ENCODE results near the gene FRY. TPM values are rescaled to one million over a fixed set of nuclear protein-coding genes. Genes with fewer than 3 reads are reported as not detected.

The FRY gene
- total and polyA plus RNA-seq, 2 of the 13 experiments (the other 11 are each of a cell fraction or from before 2014, with no cell fraction given) = 8.2 to 13.1 TPM

- Histone ChIP-seq H3K4me1 (ENCODE audit: insufficient read depth, low read length) (peaks cover 36% of the 10 kb centered on the region), H3K4me3 (replicated peaks in 1 of 3; ENCODE audit: insufficient read depth in 1 of 3, low read depth in 2 of 3, low read length in 3 of 3) (no peak overlapping the region), H3K9me3 (ENCODE audit: low read length) (no peaks in the 10 kb centered on the region), H2AFZ (ENCODE audit: low read length) (no peak overlapping the region), H3K4me2 (ENCODE audit: low read depth, low read length) (no peak overlapping the region), H3K9ac (ENCODE audit: insufficient read depth, low read depth, low read length) (no peak overlapping the region), H3K36me3 (replicated peaks in 1 of 2; ENCODE audit: control insufficient read depth in 1 of 2, insufficient read depth in 2 of 2, low read length in 2 of 2) (peaks cover 7 to 9% of the 10 kb centered on the region in 2 experiments), H3K79me2 (ENCODE audit: insufficient read depth, low read length) (no peaks in the 10 kb centered on the region), H3K27ac (ENCODE audit: extremely low read length, insufficient read depth, low read length) (no peak overlapping the region), H3K27me3 (ENCODE audit: control insufficient read depth in 1 of 2, insufficient read depth in 2 of 2, low read length in 2 of 2) (no peaks in the 10 kb centered on the region), H4K20me1 (ENCODE audit: insufficient read depth, low read length) (no peaks in the 10 kb centered on the region)
- intact Hi-C loops (cut with micrococcal nuclease; ENCODE audit: unreplicated experiment) = no loop called here
- 100% methylated on average over 1 of the region's 1 CpG for WGBS (ENCODE audit: low lambda C conversion rate)
- in situ Hi-C loops (cut with HindIII; ENCODE audit: extremely low pct_ligation_motif_present, low pct_unique_long_range_greater_than_20kb) = no loop called here
- ATAC-seq (no peak), FAIRE-seq (no peak), DNase-seq (ENCODE audit: low spot score) (no peak)
- no TSS peak for BruUV-seq (replicated peaks)
- ChIA-PET CTCF (ENCODE audit: low intra/inter-chr PET ratio, low total read pairs) (no interaction called here), POLR2A (no interaction called here)
- no peak for TF ChIP-seq ZNF7 (CRISPR knock-in tag; IDR thresholded peaks at IDR 0.05)
- TF ChIP-seq MEIS2 (CRISPR knock-in tag; IDR thresholded peaks at IDR 0.05) = no peak
- TF ChIP-seq ZNF280D (CRISPR knock-in tag; IDR thresholded peaks at IDR 0.05) = no peak
- peak; percentile 50; the same call in 1 of the 2 replicates for TF ChIP-seq ZNF629 (CRISPR knock-in tag; conservative IDR thresholded peaks at IDR 0.05)
- TF ChIP-seq HCFC1 (IDR thresholded peaks at IDR 0.05; ENCODE audit: low read depth, low read length) = no peak
Measured at GRCh38 chr13:32174366-32174765, 142.8 kb downstream of the FRY start.

- no peaks in the 10 kb centered on the region for H3K27me3 ChIP-seq (ENCODE audit: control insufficient read depth in 1 of 2, insufficient read depth in 2 of 2, low read length in 2 of 2)
- DNase-seq (ENCODE audit: low spot score) (no peak), FAIRE-seq (no peak), ATAC-seq (no peak)
- ChIA-PET POLR2A (interaction anchor here (1.0 to 1.2 kb wide), 2 partner anchors 80 to 130 kb away, joined by 3 to 5 read pairs; no protein-coding TSS in a partner anchor), CTCF (ENCODE audit: low intra/inter-chr PET ratio, low total read pairs) (no interaction called here)
- no peaks in the 10 kb centered on the region for H4K20me1 ChIP-seq (ENCODE audit: insufficient read depth, low read length)
- H3K4me1 ChIP-seq (ENCODE audit: insufficient read depth, low read length) = peaks cover 34% of the 10 kb centered on the region
- no peak overlapping the region for H3K4me2 ChIP-seq (ENCODE audit: low read depth, low read length)
- H3K9ac ChIP-seq (ENCODE audit: insufficient read depth, low read depth, low read length) = no peak overlapping the region
- intact Hi-C loops (cut with micrococcal nuclease; ENCODE audit: unreplicated experiment) = no loop called here
- no TSS peak for BruUV-seq (replicated peaks)
- H3K79me2 ChIP-seq (ENCODE audit: insufficient read depth, low read length) = no peaks in the 10 kb centered on the region
- H2AFZ ChIP-seq (ENCODE audit: low read length) = no peak overlapping the region
- peak overlapping the region; percentile 45 for H3K27ac ChIP-seq (ENCODE audit: extremely low read length, insufficient read depth, low read length)
- no peaks in the 10 kb centered on the region for H3K9me3 ChIP-seq (ENCODE audit: low read length)
- no peak for TF ChIP-seq ZNF414 (CRISPR knock-in tag; IDR thresholded peaks at IDR 0.05)
- TF ChIP-seq ZNF7 (CRISPR knock-in tag; IDR thresholded peaks at IDR 0.05) = no peak
- TF ChIP-seq, protein P1, sequence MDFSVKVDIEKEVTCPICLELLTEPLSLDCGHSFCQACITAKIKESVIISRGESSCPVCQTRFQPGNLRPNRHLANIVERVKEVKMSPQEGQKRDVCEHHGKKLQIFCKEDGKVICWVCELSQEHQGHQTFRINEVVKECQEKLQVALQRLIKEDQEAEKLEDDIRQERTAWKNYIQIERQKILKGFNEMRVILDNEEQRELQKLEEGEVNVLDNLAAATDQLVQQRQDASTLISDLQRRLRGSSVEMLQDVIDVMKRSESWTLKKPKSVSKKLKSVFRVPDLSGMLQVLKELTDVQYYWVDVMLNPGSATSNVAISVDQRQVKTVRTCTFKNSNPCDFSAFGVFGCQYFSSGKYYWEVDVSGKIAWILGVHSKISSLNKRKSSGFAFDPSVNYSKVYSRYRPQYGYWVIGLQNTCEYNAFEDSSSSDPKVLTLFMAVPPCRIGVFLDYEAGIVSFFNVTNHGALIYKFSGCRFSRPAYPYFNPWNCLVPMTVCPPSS (IDR thresholded peaks at IDR 0.05) = no peak
- no peak for TF ChIP-seq GLI4 (CRISPR knock-in tag; IDR thresholded peaks at IDR 0.05; ENCODE audit: borderline replicate concordance)
- no peak for TF ChIP-seq ZNF577 (CRISPR knock-in tag; IDR thresholded peaks at IDR 0.05; ENCODE audit: borderline replicate concordance, low read depth)
- no peak for TF ChIP-seq SOX6 (IDR thresholded peaks at IDR 0.05)
- TF ChIP-seq SOX6 (CRISPR knock-in tag; IDR thresholded peaks at IDR 0.05) = no peak
- no peak for TF ChIP-seq CHD2 (IDR thresholded peaks at IDR 0.05; ENCODE audit: low read depth, low read length)
- no peak for TF ChIP-seq ZNF17 (CRISPR knock-in tag; IDR thresholded peaks at IDR 0.05)
- no peak for TF ChIP-seq ZNF543 (CRISPR knock-in tag; IDR thresholded peaks at IDR 0.05)
- TF ChIP-seq HOXA3 (CRISPR knock-in tag; IDR thresholded peaks at IDR 0.05) = no peak
- no peak for TF ChIP-seq SP4 (CRISPR knock-in tag; IDR thresholded peaks at IDR 0.05)
- no peak overlapping the region for H3K4me3 ChIP-seq (replicated peaks in 1 of 3; ENCODE audit: insufficient read depth in 1 of 3, low read depth in 2 of 3, low read length in 3 of 3)
- WGBS (ENCODE audit: low lambda C conversion rate) = 94% methylated on average over 6 of the region's 6 CpGs
- H3K36me3 ChIP-seq (replicated peaks in 1 of 2; ENCODE audit: control insufficient read depth in 1 of 2, insufficient read depth in 2 of 2, low read length in 2 of 2) = peaks cover 6 to 9% of the 10 kb centered on the region in 2 experiments
- in situ Hi-C loops (cut with HindIII; ENCODE audit: extremely low pct_ligation_motif_present, low pct_unique_long_range_greater_than_20kb) = no loop called here
Measured at GRCh38 chr13:32175307-32175706, 143.7 kb downstream of the FRY start.

Measured in HepG2 (cell line).